GM12878 (cell line): ENCODE results near the gene ENAH. TPM values are rescaled to one million over a fixed set of nuclear protein-coding genes. Genes with fewer than 3 reads are reported as not detected.

Experiments
- ATAC-seq: fragments of 200-7000 bp; cut with Tn5 transposase; 3 replicates; pipeline ENCODE4 v1.9.1; 2020; ENCODE audit warnings: mild to moderate bottlenecking, moderate library complexity
- BruUV-seq: library from RNA; stranded (reverse); fragments of 400-500 nt; replicated peaks from 2 replicates; lab custom pipeline; 2021; lab: Mats Ljungman, UMichigan
- CTCF ChIA-PET: fragments of 300-600 bp; sonication (Branson Sonifier 250); formaldehyde crosslinking; extraction: SDS; loops from one replicate; lab custom pipeline; 2021; ENCODE audit warnings: inconsistent platforms; lab: Yijun Ruan, JAX
- POLR2A ChIA-PET: fragments of 350-600 bp; formaldehyde crosslinking; extraction: SDS; loops from one replicate; lab custom pipeline; 2021; ENCODE audit warnings: inconsistent platforms; lab: Charles Lee
- RAD21 ChIA-PET: fragments of 300-600 bp; sonication (Branson Sonifier 250); formaldehyde crosslinking; loops from one replicate; lab custom pipeline; 2023; ENCODE audit warnings: antibody characterized with exemption; ENCODE audit not compliant: unreplicated experiment; lab: Charles Lee
- SMC1A ChIA-PET: fragments of 300-600 bp; sonication (Branson Sonifier 250); formaldehyde crosslinking; loops from one replicate; lab custom pipeline; 2023; ENCODE audit not compliant: unreplicated experiment, uncharacterized antibody; lab: Charles Lee
- DNase-seq: peaks from one replicate; pipeline ENCODE4 v3.0.0-alpha.2; 2011; ENCODE audit warnings: low read depth, low spot score
- FAIRE-seq: peaks from 3 replicates; lab custom pipeline; 2011; peaks lifted over from hg19 to GRCh38; lab: Jason Lieb, UNC
- H2AFZ ChIP-seq: 2 replicates; pipeline ENCODE4 v1.6.0; 2011; ENCODE audit warnings: low read depth, low read length, control low read depth; ENCODE audit not compliant: control insufficient read depth
- H3K27ac ChIP-seq: 2 replicates; pipeline ENCODE4 v1.5.1; 2011; ENCODE audit warnings: control low read depth; ENCODE audit not compliant: control insufficient read depth, insufficient read depth
- H3K27me3 ChIP-seq, 2 experiments: replicated peaks in 1 of 2; 2 replicates each; pipeline versions ENCODE4 v1.6.0 to v1.6.1; 2011; ENCODE audit warnings: low read length in 1 of 2; ENCODE audit not compliant: control insufficient read depth in 2 of 2, insufficient read depth in 2 of 2
- H3K36me3 ChIP-seq, 2 experiments: 2 replicates each; pipeline ENCODE4 v1.5.1; 2011; ENCODE audit warnings: low read length in 1 of 2; ENCODE audit not compliant: control insufficient read depth in 2 of 2, insufficient read depth in 2 of 2
- H3K4me1 ChIP-seq: 2 replicates; pipeline ENCODE4 v1.6.1; 2011; ENCODE audit warnings: mild to moderate bottlenecking, low read length, moderate library complexity, mixed read lengths; ENCODE audit not compliant: control insufficient read depth, insufficient read depth
- H3K4me2 ChIP-seq: 2 replicates; pipeline ENCODE4 v1.6.0; 2011; ENCODE audit warnings: control low read depth; ENCODE audit not compliant: control insufficient read depth, insufficient read depth
- H3K4me3 ChIP-seq: fragments of 200-600 bp; sonication (generic); 2 replicates; pipeline ENCODE4 v1.5.1; 2016
- H3K79me2 ChIP-seq: 2 replicates; pipeline ENCODE4 v1.6.0; 2011; ENCODE audit warnings: low read length; ENCODE audit not compliant: control insufficient read depth, insufficient read depth
- H3K9ac ChIP-seq: 2 replicates; pipeline ENCODE4 v1.8.0; 2011; ENCODE audit warnings: low read length, control low read depth, mixed read lengths; ENCODE audit not compliant: control insufficient read depth, insufficient read depth
- H3K9me3 ChIP-seq: replicated peaks from 3 replicates; pipeline ENCODE4 v1.5.1; 2011; ENCODE audit warnings: mild to moderate bottlenecking, low read length; ENCODE audit not compliant: control insufficient read depth, insufficient read depth
- H4K20me1 ChIP-seq: 2 replicates; pipeline ENCODE4 v1.6.0; 2011; ENCODE audit not compliant: control insufficient read depth, insufficient read depth
- BHLHE40 ChIP-seq, 2 experiments: fragments of 450-650 bp in 1 of 2; IDR thresholded peaks; 2 replicates each; pipeline ENCODE4 v1.6.1; 2011 to 2017; ENCODE audit warnings: low read depth in 2 of 2, borderline replicate concordance in 1 of 2, improper control_type of control experiment in 1 of 2, low read length in 1 of 2, mild to moderate bottlenecking in 1 of 2
- CBFB ChIP-seq: IDR thresholded peaks from 2 replicates; pipeline ENCODE4 v1.6.1; 2016; ENCODE audit warnings: antibody characterized with exemption, low read depth
- CEBPZ ChIP-seq: fragments of 150-350 bp; IDR thresholded peaks from 2 replicates; pipeline ENCODE4 v1.6.1; 2016; ENCODE audit warnings: low read depth, low read length
- DPF2 ChIP-seq: fragments of 450-650 bp; IDR thresholded peaks from 2 replicates; pipeline ENCODE4 v1.6.1; 2017; ENCODE audit warnings: mild to moderate bottlenecking
- EZH2 ChIP-seq: IDR thresholded peaks from 2 replicates; pipeline ENCODE4 v1.6.1; 2012; ENCODE audit warnings: low read depth, mild to moderate bottlenecking, control low read depth, inconsistent platforms, low read length, borderline replicate concordance; ENCODE audit not compliant: control insufficient read depth
- HDAC2 ChIP-seq: fragments of 200-600 bp; sonication (generic); IDR thresholded peaks from 2 replicates; pipeline ENCODE4 v1.6.1; 2017
- JUNB ChIP-seq: IDR thresholded peaks from 2 replicates; pipeline ENCODE4 v1.6.1; 2016; ENCODE audit warnings: antibody characterized with exemption, mild to moderate bottlenecking
- KLF5 ChIP-seq: fragments of 450-650 bp; IDR thresholded peaks from 2 replicates; pipeline ENCODE4 v1.6.1; 2014; ENCODE audit warnings: mild to moderate bottlenecking; ENCODE audit not compliant: partially characterized antibody
- PAX8 ChIP-seq: fragments of 450-650 bp; IDR thresholded peaks from 2 replicates; pipeline ENCODE4 v1.6.1; 2017; ENCODE audit warnings: mild to moderate bottlenecking, moderate library complexity
- SMAD5 ChIP-seq: IDR thresholded peaks from 2 replicates; pipeline ENCODE4 v1.6.1; 2016; ENCODE audit warnings: antibody characterized with exemption, low read depth
- SMARCA5 ChIP-seq: fragments of 450-650 bp; IDR thresholded peaks from 2 replicates; pipeline ENCODE4 v1.6.1; 2017; ENCODE audit warnings: mild to moderate bottlenecking
- STAT1 ChIP-seq: fragments of 450-650 bp; conservative IDR thresholded peaks from 2 replicates; pipeline ENCODE4 v1.6.1; 2014; ENCODE audit warnings: antibody characterized with exemption, mild to moderate bottlenecking
- ZBED1 ChIP-seq: IDR thresholded peaks from 2 replicates; pipeline ENCODE4 v1.6.1; 2016; ENCODE audit warnings: borderline replicate concordance
- ZNF592 ChIP-seq: fragments of 450-650 bp; IDR thresholded peaks from 2 replicates; pipeline ENCODE4 v1.6.1; 2017; ENCODE audit warnings: mild to moderate bottlenecking, moderate library complexity
- WGBS: methylation state at CpG from one replicate; pipeline ENCODE4 v1.1.6; 2016; ENCODE audit warnings: low lambda C conversion rate; ENCODE audit not compliant: insufficient replicate concordance, insufficient coverage; ENCODE audit errors: missing lambda C conversion rate; 5-methylcytosine and 5-hydroxymethylcytosine counted together
- in situ Hi-C: fragments of 300-500 bp; cut with MboI; formaldehyde crosslinking; loops from 9 replicates; pipeline ENCODE4 v1.14.3; 2018; ENCODE audit warnings: mixed read lengths
- intact Hi-C: fragments of 100-400 bp; cut with micrococcal nuclease; formaldehyde crosslinking; loops from one replicate; pipeline ENCODE4 v1.14.2; 2022; ENCODE audit not compliant: unreplicated experiment
- polyA plus RNA-seq, 11 experiments: library from polyadenylated mRNA; depleted of rRNA in 4 of 11; unstranded in 6 of 11; stranded (reverse) in 5 of 11; fragments of >200 nt; fragmentation: Nextera tagmentation in 4 of 11; fragmentation: Illumina TruSeq in 1 of 11; extraction: Ambion mirVana in 4 of 11; extraction: Trizol in 1 of 11; gene quantifications; 1 replicate in 1 of 11; 2 replicates in 10 of 11; pipeline versions ENCODE4 v1.2.1 to v1.2.3, GENCODE V29; 2011 to 2016; ENCODE audit warnings: inconsistent platforms in 2 of 11, missing spikeins in 2 of 11, low read depth in 1 of 11
- total RNA-seq, 4 experiments: library from RNA; depleted of rRNA in 3 of 4; stranded (reverse); fragments of >200 nt in 3 of 4; fragmentation: Illumina TruSeq in 1 of 4; extraction: Trizol in 1 of 4; gene quantifications; 2 replicates each; pipeline versions ENCODE4 v1.2.1 to v1.2.3, GENCODE V29; 2013 to 2021
- TF ChIP-seq, protein P1 (sequence below): fragments of 450-650 bp; formaldehyde crosslinking; IDR thresholded peaks from 2 replicates; pipeline ENCODE4 v1.4.0; 2020; ENCODE audit warnings: mild to moderate bottlenecking, moderate library complexity

Gene ENAH
- total and polyA plus RNA-seq, 10 of the 15 experiments (the other 5 are each of a cell fraction or from before 2014, with no cell fraction given), result under 0.01 to 0.62 (median 0.06) TPM; not detected in 5

DNA sequence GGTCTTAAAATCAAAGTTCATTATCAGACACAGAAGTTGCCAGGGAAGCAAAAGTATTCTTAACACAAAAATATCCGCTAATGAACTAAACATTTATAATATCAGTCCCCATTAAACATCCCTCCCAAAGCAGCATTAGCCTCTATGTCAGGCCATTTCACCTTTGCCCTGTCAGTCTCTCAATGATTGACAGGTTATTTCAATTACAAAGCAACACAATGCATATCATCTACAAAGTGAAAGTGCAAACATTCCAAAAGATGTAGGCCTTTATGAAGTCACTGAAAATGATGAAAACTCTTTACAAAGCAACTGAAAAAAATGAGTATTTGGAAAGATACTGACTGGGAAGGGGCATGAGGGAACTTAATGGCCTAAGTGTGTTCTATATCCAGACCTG, 14.1 kb downstream of the ENAH start:
- Histone ChIP-seq H3K9me3 (no peaks in the 10 kb centered on the region), H3K27me3 (no peaks in the 10 kb centered on the region), H3K4me2 (no peak overlapping the region), H3K9ac (no peak overlapping the region), H3K4me3 (no peak overlapping the region), H3K79me2 (no peaks in the 10 kb centered on the region), H2AFZ (no peak overlapping the region), H3K4me1 (no peaks in the 10 kb centered on the region), H4K20me1 (no peaks in the 10 kb centered on the region), H3K36me3 (no peaks in the 10 kb centered on the region), H3K27ac (no peak overlapping the region)
- in situ Hi-C loops, result no loop called here
- SMC1A ChIA-PET, result interaction anchor here (1.1 kb wide), 1 partner anchor 11 kb away, joined by 4 read pairs; no protein-coding TSS in a partner anchor
- RAD21 ChIA-PET, result no interaction called here
- FAIRE-seq (no peak), DNase-seq (no peak), ATAC-seq (no peak)
- no TSS peak for BruUV-seq
- intact Hi-C loops, result no loop called here
- POLR2A ChIA-PET, result no interaction called here
- CTCF ChIA-PET, result no interaction called here
- 10% methylated on average over 1 of the region's 1 CpG for WGBS
- TF ChIP-seq SMARCA5 (no peak), SMAD5 (no peak), EZH2 (no peak), ZBED1 (no peak), CEBPZ (no peak), JUNB (no peak), BHLHE40 (IDR thresholded peaks at IDR 0.05; ENCODE audit: borderline replicate concordance in 1 of 2, low read depth in 2 of 2, low read length in 1 of 2) (no peak), DPF2 (no peak), CBFB (no peak), ZNF592 (no peak), HDAC2 (no peak), KLF5 (no peak), STAT1 (no peak), PAX8 (no peak)
- TF ChIP-seq, protein P1, sequence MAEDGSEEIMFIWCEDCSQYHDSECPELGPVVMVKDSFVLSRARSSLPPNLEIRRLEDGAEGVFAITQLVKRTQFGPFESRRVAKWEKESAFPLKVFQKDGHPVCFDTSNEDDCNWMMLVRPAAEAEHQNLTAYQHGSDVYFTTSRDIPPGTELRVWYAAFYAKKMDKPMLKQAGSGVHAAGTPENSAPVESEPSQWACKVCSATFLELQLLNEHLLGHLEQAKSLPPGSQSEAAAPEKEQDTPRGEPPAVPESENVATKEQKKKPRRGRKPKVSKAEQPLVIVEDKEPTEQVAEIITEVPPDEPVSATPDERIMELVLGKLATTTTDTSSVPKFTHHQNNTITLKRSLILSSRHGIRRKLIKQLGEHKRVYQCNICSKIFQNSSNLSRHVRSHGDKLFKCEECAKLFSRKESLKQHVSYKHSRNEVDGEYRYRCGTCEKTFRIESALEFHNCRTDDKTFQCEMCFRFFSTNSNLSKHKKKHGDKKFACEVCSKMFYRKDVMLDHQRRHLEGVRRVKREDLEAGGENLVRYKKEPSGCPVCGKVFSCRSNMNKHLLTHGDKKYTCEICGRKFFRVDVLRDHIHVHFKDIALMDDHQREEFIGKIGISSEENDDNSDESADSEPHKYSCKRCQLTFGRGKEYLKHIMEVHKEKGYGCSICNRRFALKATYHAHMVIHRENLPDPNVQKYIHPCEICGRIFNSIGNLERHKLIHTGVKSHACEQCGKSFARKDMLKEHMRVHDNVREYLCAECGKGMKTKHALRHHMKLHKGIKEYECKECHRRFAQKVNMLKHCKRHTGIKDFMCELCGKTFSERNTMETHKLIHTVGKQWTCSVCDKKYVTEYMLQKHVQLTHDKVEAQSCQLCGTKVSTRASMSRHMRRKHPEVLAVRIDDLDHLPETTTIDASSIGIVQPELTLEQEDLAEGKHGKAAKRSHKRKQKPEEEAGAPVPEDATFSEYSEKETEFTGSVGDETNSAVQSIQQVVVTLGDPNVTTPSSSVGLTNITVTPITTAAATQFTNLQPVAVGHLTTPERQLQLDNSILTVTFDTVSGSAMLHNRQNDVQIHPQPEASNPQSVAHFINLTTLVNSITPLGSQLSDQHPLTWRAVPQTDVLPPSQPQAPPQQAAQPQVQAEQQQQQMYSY (CRISPR knock-in tag), result no peak
